BLaER1 treated with 17β-estradiol and CSF1 and Interleukin-3, amounts not matched to agents 10 nM and 100 nM (cell line): ENCODE data around the gene DUOXA2.
A peak's percentile ranks its signal among the peaks of the same experiment; 100 is the strongest.

Source experiments
- H3K27ac ChIP-seq, 11 experiments: shearing (Covaris generic); formaldehyde crosslinking; 2 replicates each; pipeline ENCODE4 v1.8.1; 2022
- H3K27me3 ChIP-seq, 11 experiments: shearing (Covaris generic); formaldehyde crosslinking; 2 replicates each; pipeline ENCODE4 v1.8.1; 2022
- H3K36me3 ChIP-seq, 11 experiments: shearing (Covaris generic); formaldehyde crosslinking; 2 replicates each; pipeline ENCODE4 v1.8.1; 2022
- H3K4me1 ChIP-seq, 10 experiments: shearing (Covaris generic); formaldehyde crosslinking; 2 replicates each; pipeline ENCODE4 v1.8.1; 2022
- H3K4me2 ChIP-seq, 11 experiments: shearing (Covaris generic); formaldehyde crosslinking; 2 replicates each; pipeline ENCODE4 v1.8.1; 2022
- H3K4me3 ChIP-seq, 10 experiments: shearing (Covaris generic); formaldehyde crosslinking; 2 replicates each; pipeline ENCODE4 v1.8.1; 2022
- H3K9ac ChIP-seq, 11 experiments: shearing (Covaris generic); formaldehyde crosslinking; 2 replicates each; pipeline ENCODE4 v1.8.1; 2022
- H3K9me3 ChIP-seq, 11 experiments: shearing (Covaris generic); formaldehyde crosslinking; replicated peaks in 1 of 11; 2 replicates each; pipeline ENCODE4 v1.8.1; 2022
- H4K20me1 ChIP-seq, 11 experiments: shearing (Covaris generic); formaldehyde crosslinking; 2 replicates each; pipeline ENCODE4 v1.8.1; 2022
- Cebpa-rat ChIP-seq, 11 experiments: shearing (Covaris generic); IDR thresholded peaks; 2 replicates each; pipeline ENCODE4 v1.8.1; 2022

Gene DUOXA2

DNA sequence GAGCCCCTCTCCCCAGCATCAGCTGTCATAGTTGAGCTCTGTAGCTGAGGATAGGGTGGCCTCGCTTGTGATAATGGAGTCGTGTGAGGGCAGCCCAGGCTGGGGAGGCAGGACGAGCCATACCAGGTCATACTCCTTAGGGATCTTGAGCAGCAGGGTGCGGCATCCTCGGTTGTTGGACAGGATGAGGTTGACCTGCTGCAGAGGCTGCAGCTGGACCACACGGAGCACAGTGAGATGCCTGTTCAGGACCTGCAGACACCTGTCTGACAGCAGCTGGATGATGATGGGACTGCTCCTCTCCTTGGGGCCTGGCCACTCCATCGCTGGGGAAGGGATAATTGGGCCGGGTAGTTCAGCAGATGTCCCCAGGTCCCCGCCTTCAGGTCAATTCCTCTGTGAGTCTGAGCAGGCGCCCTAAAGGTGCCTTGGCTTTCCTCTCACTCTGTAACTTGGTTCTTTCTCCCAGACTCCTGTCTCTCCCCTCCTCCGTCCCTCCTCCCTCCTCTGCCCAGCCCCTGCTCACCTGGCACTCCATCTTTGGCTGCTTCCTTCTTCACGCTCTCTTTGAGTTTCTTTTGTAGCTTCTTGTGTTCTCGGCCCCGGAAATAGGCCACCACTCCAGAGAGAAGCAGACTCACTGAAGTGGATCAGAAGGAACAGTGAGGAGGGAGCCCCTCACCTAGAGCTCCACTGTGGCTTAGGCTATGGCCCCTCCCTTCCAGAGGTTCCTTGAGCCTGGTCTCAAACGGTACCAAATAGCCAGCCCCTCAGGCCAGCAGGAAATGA is 7.9 kb upstream of the DUOXA2 start:
- no peak overlapping the region for H3K27ac ChIP-seq
- H3K4me1 ChIP-seq, result peaks cover 0 to 25% (median 13%) of the 10 kb centered on the region in 10 experiments; a peak in 18 of 20 replicates
- no peaks in the 10 kb centered on the region for H3K36me3 ChIP-seq
- peaks cover 0 to 7% (median 0%) of the 10 kb centered on the region in 11 experiments; a peak in 8 of 22 replicates for H3K9me3 ChIP-seq
- H3K4me2 ChIP-seq, result peak overlapping the region in 10 of 11 experiments; percentile 10 to 69 (median 48); a peak in 16 of 22 replicates
- no peak overlapping the region for H3K9ac ChIP-seq
- TF ChIP-seq Cebpa-rat (IDR thresholded peaks at IDR 0.05), result no peak
- no peak overlapping the region for H3K4me3 ChIP-seq
- H4K20me1 ChIP-seq, result no peaks in the 10 kb centered on the region
- peaks cover 0 to under 1% (median 0%) of the 10 kb centered on the region in 11 experiments; a peak in 2 of 22 replicates for H3K27me3 ChIP-seq

DNA sequence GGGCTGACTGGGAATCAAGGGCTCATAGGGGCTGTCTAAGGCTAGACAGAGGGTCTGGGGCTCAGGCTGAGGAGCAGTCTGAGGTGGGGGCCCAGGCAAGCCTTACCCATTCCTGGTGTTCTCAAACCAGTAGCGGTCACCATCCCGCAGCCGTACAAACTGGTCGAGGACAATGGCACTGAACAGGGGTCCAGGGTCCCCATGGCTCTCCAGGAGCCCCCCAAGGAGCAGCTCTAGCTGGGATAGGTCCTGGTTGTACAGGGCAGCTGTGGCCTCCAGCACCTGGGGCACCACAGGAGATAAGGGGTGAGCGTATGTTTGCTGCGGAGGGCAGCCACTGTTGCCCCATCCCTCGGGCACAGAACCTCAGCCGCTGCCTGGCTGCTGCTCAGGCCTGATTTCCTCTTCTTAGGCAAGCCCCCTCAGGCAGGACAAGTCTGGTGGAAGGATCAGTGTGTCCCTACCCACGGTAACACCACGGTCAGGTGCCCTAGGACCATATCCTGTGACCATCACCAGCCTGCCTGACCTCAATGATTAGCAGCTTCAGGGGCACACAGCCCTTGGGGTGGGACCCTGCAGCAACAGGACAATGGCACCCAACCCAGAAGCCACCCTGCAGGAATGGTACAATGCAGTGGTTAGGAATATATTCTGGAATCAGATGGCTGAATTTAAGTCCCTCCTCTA is 6.0 kb upstream of the DUOXA2 start:
- Histone ChIP-seq H3K9ac (no peak overlapping the region), H3K4me2 (no peak overlapping the region), H3K36me3 (0 out of 22 replicates have a peak, but pooled peaks cover 0 to 2% (median 0%) of the 10 kb centered on the region in 11 experiments), H3K9me3 (peaks cover 18 to 26% (median 19%) of the 10 kb centered on the region in 11 experiments), H3K27me3 (peaks cover 16 to 19% (median 18%) of the 10 kb centered on the region in 11 experiments), H4K20me1 (no peaks in the 10 kb centered on the region), H3K27ac (no peak overlapping the region), H3K4me1 (peaks cover 0 to 25% (median 13%) of the 10 kb centered on the region in 10 experiments; a peak in 18 of 20 replicates), H3K4me3 (no peak overlapping the region)
- TF ChIP-seq Cebpa-rat (IDR thresholded peaks at IDR 0.05), result no peak

DNA sequence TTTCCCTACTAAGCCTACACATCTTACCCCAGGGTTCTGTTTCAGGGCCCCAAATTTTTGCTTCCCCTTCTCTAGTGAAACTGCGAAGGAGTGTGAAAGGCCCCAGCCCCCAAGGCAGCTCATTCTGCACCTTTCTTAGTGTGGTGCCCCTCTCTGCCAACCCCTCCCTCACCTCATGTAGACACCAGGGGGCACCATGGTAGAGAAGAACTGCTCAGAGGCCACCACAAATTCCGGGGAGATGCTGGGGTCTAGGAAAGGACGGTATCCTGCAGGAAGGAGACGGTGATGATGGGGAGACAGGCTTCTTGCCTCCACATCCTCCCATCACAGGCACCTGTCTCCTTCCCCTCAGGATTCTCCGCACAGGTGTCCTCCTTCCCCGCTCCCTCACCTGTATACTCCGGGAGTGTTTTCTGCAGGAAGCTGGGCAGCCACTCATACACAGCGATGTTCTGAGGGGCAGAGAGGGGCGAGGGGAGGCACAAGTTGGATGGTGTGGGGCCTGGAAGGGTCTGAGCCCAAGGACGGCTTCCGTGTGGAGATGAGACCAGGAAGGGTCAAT is 3.8 kb upstream of the DUOXA2 start:
- TF ChIP-seq Cebpa-rat (IDR thresholded peaks at IDR 0.05), result no peak
- Histone ChIP-seq H3K36me3 (0 out of 22 replicates have a peak, but pooled peaks cover 0 to 2% (median 0%) of the 10 kb centered on the region in 11 experiments), H3K27me3 (peaks cover 38 to 42% (median 41%) of the 10 kb centered on the region in 11 experiments), H3K9me3 (peaks cover 25 to 44% (median 31%) of the 10 kb centered on the region in 11 experiments), H3K4me2 (peak overlapping the region in 4 of 11 experiments; percentile 14 to 34 (median 25); a peak in 4 of 22 replicates), H3K9ac (no peak overlapping the region), H4K20me1 (no peaks in the 10 kb centered on the region), H3K4me1 (peaks cover 0 to 25% (median 13%) of the 10 kb centered on the region in 10 experiments; a peak in 18 of 20 replicates), H3K27ac (0 out of 22 replicates have a peak overlapping the region, but pooled peaks of 1 of the 11 experiments have one; percentile 4), H3K4me3 (no peak overlapping the region)

DNA sequence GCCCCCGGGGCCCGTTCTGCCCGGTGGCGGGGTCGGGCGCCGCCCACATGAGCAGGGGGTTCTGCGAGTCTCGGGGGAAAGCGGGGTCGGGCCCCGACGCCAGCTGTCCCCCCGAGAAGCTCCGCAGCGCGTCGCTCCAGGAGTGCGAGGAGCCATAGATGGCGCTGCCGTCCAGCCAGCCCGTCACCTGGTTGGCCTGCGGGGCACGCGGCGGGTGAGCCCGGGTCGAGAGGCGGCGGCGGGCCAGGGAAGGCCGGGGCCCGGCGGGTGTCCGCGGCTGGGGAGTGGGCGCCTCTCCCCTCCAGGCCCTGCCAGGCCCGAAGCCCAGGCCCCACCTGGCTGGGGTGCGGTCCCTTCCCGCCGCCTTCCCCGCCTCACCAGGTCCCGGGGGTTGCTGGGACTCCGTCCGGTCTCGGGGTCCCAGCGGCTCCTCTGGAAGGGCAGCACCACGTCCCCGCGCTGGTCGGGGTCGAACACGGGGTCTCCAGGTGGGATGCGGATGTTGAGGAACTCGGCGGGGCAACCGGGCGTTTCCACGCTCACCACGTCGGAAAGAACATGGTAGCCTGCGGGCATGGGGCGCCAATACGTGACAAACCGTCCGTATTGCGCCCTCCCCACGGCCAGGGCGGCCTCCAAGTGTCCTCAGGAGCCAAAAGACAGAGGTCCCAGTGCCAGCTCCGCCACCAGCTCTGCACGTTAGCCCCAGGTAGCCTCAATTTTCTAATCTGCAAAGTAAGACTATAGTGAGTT is 2.6 kb upstream of the DUOXA2 start:
- peaks cover 50 to 54% (median 53%) of the 10 kb centered on the region in 11 experiments for H3K27me3 ChIP-seq
- TF ChIP-seq Cebpa-rat (IDR thresholded peaks at IDR 0.05), result no peak

DNA sequence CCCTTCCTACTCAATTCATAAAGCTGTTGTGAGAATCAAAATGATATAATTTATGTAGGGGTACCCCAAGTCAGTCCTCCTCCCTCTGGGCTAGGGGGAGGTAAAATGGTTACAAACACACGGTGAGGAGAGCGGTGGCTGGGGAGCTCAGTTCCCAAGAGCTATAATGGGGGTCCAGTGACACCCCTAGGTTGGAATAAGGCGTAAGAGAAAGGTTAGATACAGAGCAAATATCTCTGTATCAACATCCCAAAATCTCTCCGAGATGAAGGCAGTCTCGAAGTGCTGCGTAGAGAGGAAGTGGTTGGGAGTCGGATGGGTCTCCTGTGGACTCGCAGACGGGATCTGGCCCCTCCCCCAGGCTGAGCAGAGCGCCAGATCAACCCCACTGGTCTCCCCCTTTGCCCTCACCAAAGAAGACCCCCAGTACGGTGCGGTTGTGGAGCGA is 2.0 kb upstream of the DUOXA2 start:
- H3K27me3 ChIP-seq, result peaks cover 56 to 60% (median 59%) of the 10 kb centered on the region in 11 experiments

More for the DNA sequence above, 2.6 kb upstream of the DUOXA2 start:
- H3K4me1 ChIP-seq, result peaks cover 0 to 15% (median 6%) of the 10 kb centered on the region in 10 experiments; a peak in 18 of 20 replicates
- 0 out of 22 replicates have a peak, but pooled peaks cover 0 to 2% (median 0%) of the 10 kb centered on the region in 11 experiments for H3K36me3 ChIP-seq
- H4K20me1 ChIP-seq, result no peaks in the 10 kb centered on the region
- no peak overlapping the region for H3K9ac ChIP-seq
- H3K4me2 ChIP-seq, result no peak overlapping the region
- H3K9me3 ChIP-seq, result peaks cover 25 to 44% (median 31%) of the 10 kb centered on the region in 11 experiments
- no peak overlapping the region for H3K4me3 ChIP-seq
- H3K27ac ChIP-seq, result no peak overlapping the region

DNA sequence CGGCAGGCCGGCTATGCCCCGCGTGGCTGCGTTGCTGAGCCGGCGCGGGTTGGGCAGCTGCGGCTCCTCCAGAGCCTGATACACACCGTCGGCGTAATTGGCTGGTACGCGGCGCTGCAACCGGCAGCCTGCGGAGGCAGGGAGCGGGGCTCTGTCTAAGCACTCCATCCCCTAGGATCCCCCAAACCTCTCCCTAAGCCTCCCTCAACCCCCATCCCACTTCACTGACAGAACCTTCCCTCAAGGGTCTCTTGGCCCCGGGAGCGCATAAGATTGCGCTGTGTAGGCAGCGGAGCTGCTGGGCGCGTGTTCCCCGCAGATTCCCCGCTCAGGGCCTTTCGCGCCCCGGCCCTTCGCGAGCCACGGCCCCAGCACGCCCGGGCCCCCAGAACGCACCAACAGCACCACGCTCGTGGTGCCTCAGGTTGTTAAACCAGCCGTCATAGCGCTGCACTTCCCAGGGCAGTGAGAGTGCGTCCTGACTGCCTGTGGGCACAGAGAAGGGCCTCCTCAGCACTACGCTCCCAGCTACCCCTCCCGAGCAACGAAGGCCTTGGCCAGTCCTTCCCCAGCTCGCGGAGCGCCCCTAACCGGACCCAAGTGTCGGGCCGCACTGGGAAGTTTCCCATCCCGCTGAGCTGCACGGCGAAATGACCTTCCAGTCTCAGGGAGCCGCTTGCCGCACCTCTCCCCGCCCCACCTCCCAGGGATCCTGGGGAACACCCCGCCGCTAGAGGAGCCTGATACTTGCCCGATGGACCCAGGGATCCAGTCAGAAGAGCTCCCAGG is 1.3 kb upstream of the DUOXA2 start:
- Histone ChIP-seq H3K4me1 (peaks cover 0 to 10% (median 1%) of the 10 kb centered on the region in 10 experiments; a peak in 7 of 20 replicates), H3K27me3 (peaks cover 63 to 66% (median 65%) of the 10 kb centered on the region in 11 experiments), H3K36me3 (0 out of 22 replicates have a peak, but pooled peaks cover 0 to 2% (median 0%) of the 10 kb centered on the region in 11 experiments), H3K27ac (no peak overlapping the region), H3K4me2 (no peak overlapping the region), H3K9ac (no peak overlapping the region), H3K9me3 (peaks cover 25 to 44% (median 31%) of the 10 kb centered on the region in 11 experiments), H3K4me3 (0 out of 20 replicates have a peak overlapping the region, but pooled peaks of 1 of the 10 experiments have one; percentile 7), H4K20me1 (0 out of 22 replicates have a peak, but pooled peaks cover 0 to 7% (median 0%) of the 10 kb centered on the region in 11 experiments)
- no peak for TF ChIP-seq Cebpa-rat (IDR thresholded peaks at IDR 0.05)

More for the DNA sequence above, 2.0 kb upstream of the DUOXA2 start:
- TF ChIP-seq Cebpa-rat (IDR thresholded peaks at IDR 0.05), result no peak
- no peak overlapping the region for H3K4me2 ChIP-seq
- 0 out of 20 replicates have a peak overlapping the region, but pooled peaks of 1 of the 10 experiments have one; percentile 7 for H3K4me3 ChIP-seq
- H4K20me1 ChIP-seq, result 0 out of 22 replicates have a peak, but pooled peaks cover 0 to 5% (median 0%) of the 10 kb centered on the region in 11 experiments
- H3K9ac ChIP-seq, result no peak overlapping the region
- H3K27ac ChIP-seq, result no peak overlapping the region
- H3K4me1 ChIP-seq, result peaks cover 0 to 10% (median under 1%) of the 10 kb centered on the region in 10 experiments; a peak in 7 of 20 replicates
- 0 out of 22 replicates have a peak, but pooled peaks cover 0 to 2% (median 0%) of the 10 kb centered on the region in 11 experiments for H3K36me3 ChIP-seq
- peaks cover 25 to 44% (median 31%) of the 10 kb centered on the region in 11 experiments for H3K9me3 ChIP-seq

DNA sequence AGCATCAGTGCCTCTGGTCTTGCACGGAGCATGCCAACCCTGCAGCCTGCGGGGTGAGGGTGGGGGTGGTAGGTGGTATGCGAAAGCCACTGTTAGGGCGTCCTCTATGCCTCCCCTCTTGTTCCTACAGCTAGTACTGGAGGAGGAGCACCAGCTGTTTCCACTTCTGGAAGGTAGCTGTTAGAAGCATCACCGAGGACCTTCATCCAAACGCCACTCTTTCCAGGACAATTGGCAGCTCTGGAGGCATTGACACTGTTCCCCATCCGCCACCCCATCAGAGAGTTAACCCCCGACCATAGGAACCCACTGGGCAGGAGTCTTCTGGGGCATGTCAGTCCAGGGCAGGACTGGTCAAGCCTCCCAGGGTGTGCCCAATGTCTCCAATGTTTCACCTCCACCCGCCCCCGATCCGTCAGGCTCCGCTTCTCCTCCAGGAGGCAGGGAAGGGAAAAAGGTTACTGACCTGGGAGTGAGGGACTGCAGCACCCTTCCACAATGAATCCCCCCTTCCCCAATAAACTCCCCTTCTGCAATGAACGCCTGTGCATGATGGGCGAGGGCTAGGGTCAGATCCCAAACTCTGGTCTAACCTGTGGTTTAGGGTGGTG is 641 bp upstream of the DUOXA2 start:
- H3K4me1 ChIP-seq, result peaks cover 0 to 12% (median 2%) of the 10 kb centered on the region in 10 experiments; a peak in 7 of 20 replicates
- peaks cover 25 to 44% (median 31%) of the 10 kb centered on the region in 11 experiments for H3K9me3 ChIP-seq
- H3K4me2 ChIP-seq, result no peak overlapping the region
- no peak overlapping the region for H3K27ac ChIP-seq
- no peak overlapping the region for H3K9ac ChIP-seq
- peaks cover 64 to 69% (median 67%) of the 10 kb centered on the region in 11 experiments for H3K27me3 ChIP-seq
- no peak overlapping the region for H3K4me3 ChIP-seq
- TF ChIP-seq Cebpa-rat (IDR thresholded peaks at IDR 0.05), result no peak
- H3K36me3 ChIP-seq, result 0 out of 22 replicates have a peak, but pooled peaks cover 0 to 2% (median 0%) of the 10 kb centered on the region in 11 experiments
- H4K20me1 ChIP-seq, result 0 out of 22 replicates have a peak, but pooled peaks cover 0 to 7% (median 0%) of the 10 kb centered on the region in 11 experiments
